PC-9 (cell line): Measurements from ENCODE around the gene TBL2. TPM values are rescaled to one million over a fixed set of nuclear protein-coding genes. Genes with fewer than 3 reads are reported as not detected.

ENCODE experiments used
- BruUV-seq: library from RNA; stranded (reverse); fragments of 400-500 nt; replicated peaks from 2 replicates; lab custom pipeline; 2021; lab: Mats Ljungman, UMichigan
- CTCF ChIA-PET: fragments of 300-600 bp; sonication (Branson Sonifier 250); formaldehyde crosslinking; loops from one replicate; lab custom pipeline; 2022; ENCODE audit warnings: antibody characterized with exemption; lab: Charles Lee
- POLR2A ChIA-PET: fragments of 300-600 bp; sonication (Branson Sonifier 250); formaldehyde crosslinking; loops from one replicate; lab custom pipeline; 2022; ENCODE audit warnings: antibody characterized with exemption; ENCODE audit not compliant: unreplicated experiment; lab: Charles Lee
- DNase-seq, 2 experiments: peaks; one replicate each; pipeline versions ENCODE4 v3.0.0 to v3.0.0-alpha.2; 2015 to 2022; ENCODE audit warnings: mixed read lengths in 1 of 2
- H2AFZ ChIP-seq: fragments of 200-600 bp; sonication (generic); 2 replicates; pipeline ENCODE4 v1.8.1; 2017; ENCODE audit warnings: antibody characterized with exemption
- H3F3A ChIP-seq: fragments of 200-600 bp; sonication (generic); 2 replicates; pipeline ENCODE4 v1.8.1; 2017; ENCODE audit warnings: antibody characterized with exemption, mild to moderate bottlenecking, low read depth; ENCODE audit not compliant: insufficient read depth
- H3K27ac ChIP-seq: fragments of 200-600 bp; sonication (generic); 2 replicates; pipeline ENCODE4 v1.6.1; 2016; ENCODE audit warnings: mixed run types
- H3K27me3 ChIP-seq: fragments of 200-600 bp; sonication (generic); 2 replicates; pipeline ENCODE4 v1.6.1; 2016; ENCODE audit warnings: low read depth, mixed run types; ENCODE audit not compliant: insufficient read depth
- H3K36me3 ChIP-seq: fragments of 200-600 bp; sonication (generic); 2 replicates; pipeline ENCODE4 v1.6.1; 2016; ENCODE audit warnings: low read depth, mixed run types
- H3K4me1 ChIP-seq: fragments of 200-600 bp; sonication (generic); replicated peaks from 2 replicates; pipeline ENCODE4 v1.6.1; 2016; ENCODE audit warnings: mixed run types; ENCODE audit not compliant: insufficient read depth
- H3K4me2 ChIP-seq: fragments of 200-600 bp; sonication (generic); 2 replicates; pipeline ENCODE4 v1.6.1; 2017; ENCODE audit warnings: mixed run types
- H3K4me3 ChIP-seq: fragments of 200-600 bp; sonication (generic); 2 replicates; pipeline ENCODE4 v1.6.1; 2016; ENCODE audit warnings: mixed run types
- H3K79me2 ChIP-seq: fragments of 200-600 bp; sonication (generic); 2 replicates; pipeline ENCODE4 v1.6.1; 2017; ENCODE audit warnings: low read depth, mixed run types
- H3K9me2 ChIP-seq: fragments of 200-600 bp; sonication (generic); 2 replicates; pipeline ENCODE4 v1.8.1; 2017; ENCODE audit warnings: mild to moderate bottlenecking; ENCODE audit not compliant: insufficient read depth
- H3K9me3 ChIP-seq: fragments of 200-600 bp; sonication (generic); 2 replicates; pipeline ENCODE4 v1.8.1; 2016; ENCODE audit warnings: low read depth; ENCODE audit not compliant: insufficient read depth
- H4K20me1 ChIP-seq: fragments of 200-600 bp; sonication (generic); 2 replicates; pipeline ENCODE4 v1.8.1; 2017; ENCODE audit not compliant: insufficient read depth
- EZH2 ChIP-seq: fragments of 200-600 bp; sonication (generic); IDR thresholded peaks from 2 replicates; pipeline ENCODE4 v1.8.0; 2017; ENCODE audit warnings: antibody characterized with exemption, low read depth
- intact Hi-C: fragments of 100-400 bp; cut with micrococcal nuclease; formaldehyde crosslinking; loops from one replicate; pipeline ENCODE4 v1.10.0; 2022; ENCODE audit not compliant: unreplicated experiment
- total RNA-seq: library from RNA; stranded (reverse); gene quantifications from 2 replicates; pipeline ENCODE4 v1.2.3, GENCODE V29; 2021
- TF ChIP-seq, protein P1 (sequence below): fragments of 200-600 bp; sonication (generic); conservative IDR thresholded peaks from 2 replicates; pipeline ENCODE4 v1.6.1; 2017; ENCODE audit warnings: mixed run types, antibody characterized with exemption, mild to moderate bottlenecking, moderate library complexity

TBL2 gene
- total RNA-seq, 1 experiment from 2014 or later, result 49.2 TPM

DNA sequence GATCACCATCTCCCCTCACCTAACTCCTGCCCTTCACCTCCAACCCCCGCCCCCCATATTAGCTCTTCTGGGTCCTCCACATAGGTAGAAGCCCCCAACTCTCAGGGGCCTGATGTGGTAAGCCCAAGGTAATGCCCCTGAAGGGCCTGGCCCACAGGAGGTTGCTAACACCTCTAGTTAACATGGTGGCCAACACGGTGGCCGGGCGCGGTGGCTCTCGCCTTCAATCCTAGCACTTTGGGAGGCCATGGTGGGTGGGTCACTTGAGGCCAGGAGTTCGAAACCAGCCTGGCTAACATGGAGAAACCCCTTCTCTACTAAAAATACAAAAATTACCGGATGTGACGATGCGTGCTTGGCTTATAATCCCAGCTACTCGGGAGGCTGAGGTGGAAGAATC, 46.9 kb upstream of the TBL2 start:
- TF ChIP-seq, protein P1, sequence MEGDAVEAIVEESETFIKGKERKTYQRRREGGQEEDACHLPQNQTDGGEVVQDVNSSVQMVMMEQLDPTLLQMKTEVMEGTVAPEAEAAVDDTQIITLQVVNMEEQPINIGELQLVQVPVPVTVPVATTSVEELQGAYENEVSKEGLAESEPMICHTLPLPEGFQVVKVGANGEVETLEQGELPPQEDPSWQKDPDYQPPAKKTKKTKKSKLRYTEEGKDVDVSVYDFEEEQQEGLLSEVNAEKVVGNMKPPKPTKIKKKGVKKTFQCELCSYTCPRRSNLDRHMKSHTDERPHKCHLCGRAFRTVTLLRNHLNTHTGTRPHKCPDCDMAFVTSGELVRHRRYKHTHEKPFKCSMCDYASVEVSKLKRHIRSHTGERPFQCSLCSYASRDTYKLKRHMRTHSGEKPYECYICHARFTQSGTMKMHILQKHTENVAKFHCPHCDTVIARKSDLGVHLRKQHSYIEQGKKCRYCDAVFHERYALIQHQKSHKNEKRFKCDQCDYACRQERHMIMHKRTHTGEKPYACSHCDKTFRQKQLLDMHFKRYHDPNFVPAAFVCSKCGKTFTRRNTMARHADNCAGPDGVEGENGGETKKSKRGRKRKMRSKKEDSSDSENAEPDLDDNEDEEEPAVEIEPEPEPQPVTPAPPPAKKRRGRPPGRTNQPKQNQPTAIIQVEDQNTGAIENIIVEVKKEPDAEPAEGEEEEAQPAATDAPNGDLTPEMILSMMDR, result no peak
- no peak for DNase-seq
- Histone ChIP-seq H3K9me3 (no peaks in the 10 kb centered on the region), H4K20me1 (no peaks in the 10 kb centered on the region), H3K27ac (no peak overlapping the region), H3K79me2 (no peaks in the 10 kb centered on the region), H3K4me3 (no peak overlapping the region), H3K36me3 (no peaks in the 10 kb centered on the region), H2AFZ (no peak overlapping the region), H3K27me3 (no peaks in the 10 kb centered on the region), H3K4me1 (0 out of 2 replicates have a peak, but pooled peaks cover 5% of the 10 kb centered on the region), H3K9me2 (no peaks in the 10 kb centered on the region), H3K4me2 (no peak overlapping the region), H3F3A (peaks cover 4% of the 10 kb centered on the region; the same call in 1 of the 2 replicates)
- intact Hi-C loops, result loop anchor here (5.0 kb wide), 1 partner anchor 42 kb away; the partner anchor contains the start of gene VPS37D
- BruUV-seq, result no TSS peak
- ChIA-PET POLR2A (no interaction called here), CTCF (no interaction called here)

DNA sequence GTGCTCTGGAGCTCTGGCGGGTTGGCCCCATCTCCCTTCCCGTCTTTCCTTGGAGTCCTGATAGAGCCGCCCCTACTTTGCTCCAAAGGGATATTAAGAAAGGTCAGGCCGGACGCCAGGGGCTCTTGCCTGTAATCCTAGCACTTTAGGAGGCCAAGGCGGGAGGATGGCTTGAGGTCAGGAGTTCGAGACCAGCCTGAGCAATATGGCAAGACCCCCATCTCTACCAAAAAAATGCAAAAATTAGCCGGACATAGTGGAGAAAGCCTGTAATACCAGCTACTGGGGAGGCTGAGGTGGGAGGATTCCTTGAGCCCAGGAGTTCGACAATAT, 46.3 kb upstream of the TBL2 start:
- H3K4me3 ChIP-seq, result peak overlapping the region; percentile 64; the same call in 1 of the 2 replicates
- H3K4me1 ChIP-seq, result 0 out of 2 replicates have a peak, but pooled peaks cover 5% of the 10 kb centered on the region
- H3K27me3 ChIP-seq, result no peaks in the 10 kb centered on the region
- CTCF ChIA-PET, result no interaction called here
- no peaks in the 10 kb centered on the region for H3K9me2 ChIP-seq
- H3K4me2 ChIP-seq, result peak overlapping the region; percentile 92
- DNase-seq, result no peak
- no peak for TF ChIP-seq EZH2
- TF ChIP-seq, protein P1, result no peak
- POLR2A ChIA-PET, result interaction anchor here (0.5 to 0.6 kb wide), 4 partner anchors 65 to 209 kb away, joined by 3 to 7 read pairs (median 4); no protein-coding TSS in a partner anchor
- BruUV-seq, result no TSS peak
- no peak overlapping the region for H3K27ac ChIP-seq
- intact Hi-C loops, result loop anchor here (5.0 kb wide), 1 partner anchor 43 kb away; the partner anchor contains the start of gene VPS37D
- no peaks in the 10 kb centered on the region for H3K9me3 ChIP-seq
- H3K36me3 ChIP-seq, result no peaks in the 10 kb centered on the region
- H4K20me1 ChIP-seq, result no peaks in the 10 kb centered on the region
- no peaks in the 10 kb centered on the region for H3K79me2 ChIP-seq
- H2AFZ ChIP-seq, result peak overlapping the region; percentile 87; the same call in 1 of the 2 replicates
- H3F3A ChIP-seq, result peaks cover 4% of the 10 kb centered on the region; the same call in 1 of the 2 replicates

DNA sequence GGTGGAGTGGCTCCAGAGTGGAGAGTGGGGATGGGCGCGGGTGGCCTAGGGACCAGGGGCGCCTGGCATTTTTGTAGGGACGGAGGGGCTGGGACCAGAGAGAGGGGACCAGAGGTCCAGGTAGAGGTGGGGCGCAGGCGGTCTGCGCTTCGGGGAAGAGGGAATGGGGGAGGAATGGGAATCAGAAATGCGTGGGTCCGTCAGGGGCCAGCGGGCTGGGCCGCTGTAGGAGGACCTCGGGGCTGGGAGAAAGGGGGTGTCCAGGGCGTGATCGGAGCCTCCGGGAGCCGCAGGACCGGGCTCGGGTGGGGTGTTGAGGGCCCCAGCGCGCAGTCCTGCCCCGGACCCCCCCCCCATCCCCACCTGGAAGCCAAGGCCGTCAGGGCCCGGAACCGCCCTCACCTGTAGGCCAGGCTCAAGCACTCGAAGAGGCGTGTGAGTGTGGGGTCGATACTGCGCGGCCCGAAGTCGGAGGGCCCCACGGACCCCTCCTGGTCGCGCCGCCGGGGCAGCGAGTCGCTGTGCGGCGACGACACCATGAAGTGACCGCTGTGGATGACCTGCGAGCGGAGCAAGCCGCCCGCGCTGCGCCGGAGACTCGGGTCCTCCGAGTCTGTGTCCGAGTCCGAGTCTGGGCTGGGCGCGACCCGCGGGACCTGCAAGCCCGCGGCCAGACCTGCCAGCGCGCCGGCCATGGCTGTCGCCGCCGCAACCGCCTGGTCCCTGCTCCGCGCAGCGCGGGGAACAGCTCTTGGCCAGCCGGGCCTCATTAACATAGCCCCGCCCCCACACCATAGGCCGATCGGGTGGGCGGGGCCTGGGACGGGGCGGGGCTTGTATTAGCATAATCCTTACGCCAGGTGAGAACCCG, 45.7 kb upstream of the TBL2 start, which contains the start of gene MLXIPL:
MLXIPL (minus strand) TSS at position 725 of the 871 bp plus-strand sequence; CDS start at position 695, 30 bp downstream.
- Histone ChIP-seq H3K4me2 (peak within 1 kb of the TSS; percentile 92), H3K9me3 (no peaks in the 10 kb centered on the region), H3K27me3 (no peaks in the 10 kb centered on the region), H3K4me1 (0 out of 2 replicates have a peak, but pooled peaks cover 2% of the 10 kb centered on the region), H4K20me1 (no peaks in the 10 kb centered on the region), H3F3A (peaks cover 4% of the 10 kb centered on the region; the same call in 1 of the 2 replicates), H3K27ac (no peak within 1 kb of the TSS), H3K9me2 (no peaks in the 10 kb centered on the region), H3K36me3 (no peaks in the 10 kb centered on the region), H3K79me2 (no peaks in the 10 kb centered on the region), H3K4me3 (peak within 1 kb of the TSS; percentile 64), H2AFZ (peak within 1 kb of the TSS; percentile 87)
- ChIA-PET CTCF (no interaction called here), POLR2A (interaction anchor here (0.5 to 0.6 kb wide), 5 partner anchors 64 to 209 kb away, joined by 3 to 7 read pairs (median 4); no protein-coding TSS in a partner anchor)
- TF ChIP-seq EZH2, result no peak
- TF ChIP-seq, protein P1, result no peak
- DNase-seq, result peak; percentile 70 to 92
- intact Hi-C loops, result no loop called here
- no TSS peak for BruUV-seq
